ENCODE data around the gene RAB34.

Gene RAB34

GRCh38 chr17:28746611-28747050 is 29.0 kb upstream of the RAB34 start:
- DNase-seq: peak; percentile 62
- peaks cover 36% of the 10 kb centered on the region for H3K36me3 ChIP-seq (ENCODE audit: control insufficient read depth, insufficient read depth, low read length)
- no peak overlapping the region for H3K4me3 ChIP-seq (ENCODE audit: low read length)

GRCh38 chr17:28745786-28746411 is 28.2 kb upstream of the RAB34 start:
- peaks cover 11% of the 10 kb centered on the region for H3K4me1 ChIP-seq (ENCODE audit: control insufficient read depth, low read depth, low read length)
- no peak overlapping the region for H4K8ac ChIP-seq (ENCODE audit: low read depth, low read length)
- H3K56ac ChIP-seq (ENCODE audit: low read length): peak overlapping the region; percentile 94
- peak overlapping the region; percentile 70 for H3K4me2 ChIP-seq (ENCODE audit: low read length)
- H3K79me1 ChIP-seq (ENCODE audit: low read length): peaks cover 29% of the 10 kb centered on the region
- H2AK5ac ChIP-seq (ENCODE audit: low read length): peak overlapping the region; percentile 75
- DNase-seq: peak; percentile 83
- H3K79me2 ChIP-seq (ENCODE audit: control insufficient read depth, insufficient read depth, low read length): peaks cover 40% of the 10 kb centered on the region
- H4K5ac ChIP-seq (ENCODE audit: low read length): no peak overlapping the region
- peak overlapping the region; percentile 64 for H2BK5ac ChIP-seq (ENCODE audit: low read length)
- H3K4ac ChIP-seq (ENCODE audit: low read depth, low read length): no peak overlapping the region
- H3K18ac ChIP-seq (ENCODE audit: low read length): no peak overlapping the region
- H2BK120ac ChIP-seq (ENCODE audit: low read depth, low read length): no peak overlapping the region
- no CpG with 5 or more reads among the region's 4 CpGs for WGBS (ENCODE audit: extremely low coverage, insufficient coverage, low lambda C conversion rate)
- H3K4me3 ChIP-seq (ENCODE audit: low read length): peak overlapping the region; percentile 41
- peak overlapping the region; percentile 91 for H3K9ac ChIP-seq (ENCODE audit: low read length)
- H2BK15ac ChIP-seq (replicated peaks; ENCODE audit: low read depth): no peak overlapping the region
- peaks cover 34% of the 10 kb centered on the region for H3K36me3 ChIP-seq (ENCODE audit: control insufficient read depth, insufficient read depth, low read length)
- H3K23ac ChIP-seq (ENCODE audit: low read length): peak overlapping the region; percentile 31
- peak overlapping the region; percentile 83 for H3K27ac ChIP-seq (ENCODE audit: low read depth, low read length)
- H3K27me3 ChIP-seq (ENCODE audit: insufficient read depth, low read length, poor library complexity): no peaks in the 10 kb centered on the region

More at GRCh38 chr17:28746611-28747050, 29.0 kb upstream of the RAB34 start:
- H3K79me1 ChIP-seq (ENCODE audit: low read length): peaks cover 30% of the 10 kb centered on the region
- peak overlapping the region; percentile 70 for H3K4me2 ChIP-seq (ENCODE audit: low read length)
- H3K27ac ChIP-seq (ENCODE audit: low read depth, low read length): peak overlapping the region; percentile 18
- peaks cover 40% of the 10 kb centered on the region for H3K79me2 ChIP-seq (ENCODE audit: control insufficient read depth, insufficient read depth, low read length)
- H3K4me1 ChIP-seq (ENCODE audit: control insufficient read depth, low read depth, low read length): peaks cover 11% of the 10 kb centered on the region
- H3K9ac ChIP-seq (ENCODE audit: low read length): peak overlapping the region; percentile 91
- no peak overlapping the region for H3K4ac ChIP-seq (ENCODE audit: low read depth, low read length)
- H2BK5ac ChIP-seq (ENCODE audit: low read length): no peak overlapping the region
- peak overlapping the region; percentile 94 for H3K56ac ChIP-seq (ENCODE audit: low read length)
- no peak overlapping the region for H3K23ac ChIP-seq (ENCODE audit: low read length)
- H2BK15ac ChIP-seq (replicated peaks; ENCODE audit: low read depth): no peak overlapping the region
- H3K18ac ChIP-seq (ENCODE audit: low read length): no peak overlapping the region
- no peaks in the 10 kb centered on the region for H3K27me3 ChIP-seq (ENCODE audit: insufficient read depth, low read length, poor library complexity)
- WGBS (ENCODE audit: extremely low coverage, insufficient coverage, low lambda C conversion rate): no CpG with 5 or more reads among the region's 5 CpGs
- H2AK5ac ChIP-seq (ENCODE audit: low read length): no peak overlapping the region
- H4K5ac ChIP-seq (ENCODE audit: low read length): no peak overlapping the region
- no peak overlapping the region for H4K8ac ChIP-seq (ENCODE audit: low read depth, low read length)
- no peak overlapping the region for H2BK120ac ChIP-seq (ENCODE audit: low read depth, low read length)

- DNase-seq: peak; percentile 87
- Histone ChIP-seq H3K23ac (ENCODE audit: low read length) (peak overlapping the region; percentile 54), H3K27ac (ENCODE audit: low read depth, low read length) (peak overlapping the region; percentile 83), H3K4me3 (ENCODE audit: low read length) (peak overlapping the region; percentile 41), H3K4me1 (ENCODE audit: control insufficient read depth, low read depth, low read length) (peaks cover 11% of the 10 kb centered on the region), H3K36me3 (ENCODE audit: control insufficient read depth, insufficient read depth, low read length) (peaks cover 26% of the 10 kb centered on the region), H4K8ac (ENCODE audit: low read depth, low read length) (no peak overlapping the region), H3K79me2 (ENCODE audit: control insufficient read depth, insufficient read depth, low read length) (peaks cover 39% of the 10 kb centered on the region), H3K18ac (ENCODE audit: low read length) (peak overlapping the region; percentile 98), H4K5ac (ENCODE audit: low read length) (no peak overlapping the region), H3K56ac (ENCODE audit: low read length) (peak overlapping the region; percentile 94), H2BK120ac (ENCODE audit: low read depth, low read length) (peak overlapping the region; percentile 4), H2BK15ac (replicated peaks; ENCODE audit: low read depth) (no peak overlapping the region), H3K27me3 (ENCODE audit: insufficient read depth, low read length, poor library complexity) (no peaks in the 10 kb centered on the region), H3K9ac (ENCODE audit: low read length) (peak overlapping the region; percentile 91), H3K4me2 (ENCODE audit: low read length) (peak overlapping the region; percentile 70), H3K79me1 (ENCODE audit: low read length) (peaks cover 23% of the 10 kb centered on the region), H2BK5ac (ENCODE audit: low read length) (peak overlapping the region; percentile 64), H3K4ac (ENCODE audit: low read depth, low read length) (peak overlapping the region; percentile 25), H2AK5ac (ENCODE audit: low read length) (peak overlapping the region; percentile 4)
- WGBS (ENCODE audit: extremely low coverage, insufficient coverage, low lambda C conversion rate): no CpG with 5 or more reads among the region's 31 CpGs
Measured at GRCh38 chr17:28744972-28745785, 27.5 kb upstream of the RAB34 start.

- peak overlapping the region; percentile 99 for H3K4ac ChIP-seq (ENCODE audit: low read depth, low read length)
- peak overlapping the region; percentile 98 for H3K27ac ChIP-seq (ENCODE audit: low read depth, low read length)
- peak overlapping the region; percentile 98 for H3K18ac ChIP-seq (ENCODE audit: low read length)
- H3K79me2 ChIP-seq (ENCODE audit: control insufficient read depth, insufficient read depth, low read length): peaks cover 39% of the 10 kb centered on the region
- DNase-seq: peak; percentile 91
- H3K79me1 ChIP-seq (ENCODE audit: low read length): peaks cover 23% of the 10 kb centered on the region
- H3K4me2 ChIP-seq (ENCODE audit: low read length): peak overlapping the region; percentile 70
- H3K4me1 ChIP-seq (ENCODE audit: control insufficient read depth, low read depth, low read length): peaks cover 11% of the 10 kb centered on the region
- H4K5ac ChIP-seq (ENCODE audit: low read length): no peak overlapping the region
- peak overlapping the region; percentile 96 for H3K4me3 ChIP-seq (ENCODE audit: low read length)
- peak overlapping the region; percentile 86 for H2BK5ac ChIP-seq (ENCODE audit: low read length)
- no peak overlapping the region for H4K8ac ChIP-seq (ENCODE audit: low read depth, low read length)
- peak overlapping the region; percentile 54 for H3K23ac ChIP-seq (ENCODE audit: low read length)
- H2BK15ac ChIP-seq (replicated peaks; ENCODE audit: low read depth): no peak overlapping the region
- H2AK5ac ChIP-seq (ENCODE audit: low read length): no peak overlapping the region
- no CpG with 5 or more reads among the region's 61 CpGs for WGBS (ENCODE audit: extremely low coverage, insufficient coverage, low lambda C conversion rate)
- H3K36me3 ChIP-seq (ENCODE audit: control insufficient read depth, insufficient read depth, low read length): peaks cover 23% of the 10 kb centered on the region
- H2BK120ac ChIP-seq (ENCODE audit: low read depth, low read length): peak overlapping the region; percentile 47
- H3K56ac ChIP-seq (ENCODE audit: low read length): peak overlapping the region; percentile 99
- no peaks in the 10 kb centered on the region for H3K27me3 ChIP-seq (ENCODE audit: insufficient read depth, low read length, poor library complexity)
- peak overlapping the region; percentile 96 for H3K9ac ChIP-seq (ENCODE audit: low read length)
Measured at GRCh38 chr17:28744104-28744971, 26.7 kb upstream of the RAB34 start.

GRCh38 chr17:28743243-28744103 is 25.8 kb upstream of the RAB34 start, which contains the start of gene TRAF4:
TRAF4 (plus strand) TSS chr17:28744011; CDS start chr17:28744113, 102 bp downstream.
- Histone ChIP-seq H2BK15ac (replicated peaks; ENCODE audit: low read depth) (no peak within 1 kb of the TSS), H3K79me1 (ENCODE audit: low read length) (peaks cover 23% of the 10 kb centered on the region), H2BK120ac (ENCODE audit: low read depth, low read length) (peak within 1 kb of the TSS; percentile 89), H3K27ac (ENCODE audit: low read depth, low read length) (peak within 1 kb of the TSS; percentile 100), H3K9ac (ENCODE audit: low read length) (peak within 1 kb of the TSS; percentile 96), H2AK5ac (ENCODE audit: low read length) (no peak within 1 kb of the TSS), H3K18ac (ENCODE audit: low read length) (peak within 1 kb of the TSS; percentile 98), H3K56ac (ENCODE audit: low read length) (peak within 1 kb of the TSS; percentile 99), H3K36me3 (ENCODE audit: control insufficient read depth, insufficient read depth, low read length) (peaks cover 19% of the 10 kb centered on the region), H3K27me3 (ENCODE audit: insufficient read depth, low read length, poor library complexity) (no peaks in the 10 kb centered on the region), H3K4ac (ENCODE audit: low read depth, low read length) (peak within 1 kb of the TSS; percentile 99), H4K8ac (ENCODE audit: low read depth, low read length) (peak within 1 kb of the TSS; percentile 98), H3K23ac (ENCODE audit: low read length) (peak within 1 kb of the TSS; percentile 99), H3K79me2 (ENCODE audit: control insufficient read depth, insufficient read depth, low read length) (peaks cover 39% of the 10 kb centered on the region), H4K5ac (ENCODE audit: low read length) (no peak within 1 kb of the TSS), H3K4me2 (ENCODE audit: low read length) (peak within 1 kb of the TSS; percentile 73), H3K4me1 (ENCODE audit: control insufficient read depth, low read depth, low read length) (peaks cover 11% of the 10 kb centered on the region), H2BK5ac (ENCODE audit: low read length) (peak within 1 kb of the TSS; percentile 86), H3K4me3 (ENCODE audit: low read length) (peak within 1 kb of the TSS; percentile 96)
- DNase-seq: peak; percentile 98
- WGBS (ENCODE audit: extremely low coverage, insufficient coverage, low lambda C conversion rate): no CpG with 5 or more reads among the region's 70 CpGs

Data from mesendoderm (in vitro differentiated cells).